Adipocyte (in vitro differentiated cells): ENCODE data around the gene LRRC45.
A peak's percentile ranks its signal among the peaks of the same experiment; 100 is the strongest.
"Not testable (repeated sequence)": the region's sequence is repeated elsewhere in the genome, so short reads cannot be mapped to it uniquely, and the experiment has no call there.

Experiments used
- DNase-seq: peaks from one replicate; pipeline ENCODE4 v3.0.0-alpha.2; 2015; ENCODE audit warnings: low read depth
- H3K27me3 ChIP-seq: replicated peaks from 2 replicates; pipeline ENCODE4 v1.7.0; 2013; ENCODE audit warnings: mild to moderate bottlenecking, low read length, moderate library complexity; ENCODE audit not compliant: control insufficient read depth, insufficient read depth
- H3K36me3 ChIP-seq: 2 replicates; pipeline ENCODE4 v1.7.0; 2013; ENCODE audit warnings: low read length, mild to moderate bottlenecking, moderate library complexity; ENCODE audit not compliant: control insufficient read depth, insufficient read depth, severe bottlenecking
- H3K4me1 ChIP-seq: 2 replicates; pipeline ENCODE4 v1.7.0; 2013; ENCODE audit warnings: mild to moderate bottlenecking, low read length, moderate library complexity; ENCODE audit not compliant: control insufficient read depth, insufficient read depth
- H3K4me3 ChIP-seq: 2 replicates; pipeline ENCODE4 v1.7.0; 2013; ENCODE audit warnings: mild to moderate bottlenecking, low read length, moderate library complexity
- H3K9ac ChIP-seq: 2 replicates; pipeline ENCODE4 v1.7.0; 2013; ENCODE audit warnings: mild to moderate bottlenecking, low read length, moderate library complexity
- H3K9me3 ChIP-seq: 2 replicates; pipeline ENCODE4 v1.7.0; 2013; ENCODE audit warnings: mild to moderate bottlenecking, low read length, moderate library complexity; ENCODE audit not compliant: control insufficient read depth

Gene LRRC45

GRCh38 chr17:82035488-82035887, 12.4 kb downstream of the LRRC45 start:
- H3K27me3 ChIP-seq: no peaks in the 10 kb centered on the region
- H3K9ac ChIP-seq: no peak overlapping the region
- no peaks in the 10 kb centered on the region for H3K9me3 ChIP-seq
- no peaks in the 10 kb centered on the region for H3K36me3 ChIP-seq
- peaks cover 8% of the 10 kb centered on the region for H3K4me1 ChIP-seq
- no peak overlapping the region for H3K4me3 ChIP-seq
- no peak for DNase-seq

GRCh38 chr17:82035956-82036633, 13.0 kb downstream of the LRRC45 start:
- no peak for DNase-seq
- Histone ChIP-seq H3K4me1 (peaks cover 8% of the 10 kb centered on the region), H3K9ac (peak overlapping the region; percentile 91), H3K27me3 (no peaks in the 10 kb centered on the region), H3K9me3 (no peaks in the 10 kb centered on the region), H3K36me3 (no peaks in the 10 kb centered on the region), H3K4me3 (peak overlapping the region; percentile 90)

GRCh38 chr17:82036634-82037091, 13.6 kb downstream of the LRRC45 start:
- Histone ChIP-seq H3K9me3 (no peaks in the 10 kb centered on the region), H3K27me3 (no peaks in the 10 kb centered on the region), H3K4me1 (peaks cover 8% of the 10 kb centered on the region), H3K36me3 (no peaks in the 10 kb centered on the region), H3K4me3 (peak overlapping the region; percentile 90), H3K9ac (peak overlapping the region; percentile 91)
- DNase-seq: no peak

- Histone ChIP-seq H3K4me1 (peaks cover 8% of the 10 kb centered on the region), H3K4me3 (peak within 1 kb of the TSS; percentile 90), H3K27me3 (no peaks in the 10 kb centered on the region), H3K9me3 (no peaks in the 10 kb centered on the region), H3K36me3 (no peaks in the 10 kb centered on the region), H3K9ac (peak within 1 kb of the TSS; percentile 91)
- DNase-seq: peak; percentile 98
Measured at GRCh38 chr17:82037092-82037888, 14.2 kb downstream of the LRRC45 start, which contains the start of gene DCXR. Gene DCXR (minus strand): TSS chr17:82037697. CDS start chr17:82037682, 15 bp downstream.

- Histone ChIP-seq H3K4me3 (peak overlapping the region; percentile 90), H3K36me3 (no peaks in the 10 kb centered on the region), H3K9ac (peak overlapping the region; percentile 9), H3K27me3 (no peaks in the 10 kb centered on the region), H3K9me3 (no peaks in the 10 kb centered on the region), H3K4me1 (peaks cover 8% of the 10 kb centered on the region)
- DNase-seq: no peak
Measured at GRCh38 chr17:82037889-82038195, 14.7 kb downstream of the LRRC45 start.

GRCh38 chr17:82038796-82039409, 15.8 kb downstream of the LRRC45 start:
- not testable (repeated sequence) for H3K4me3 ChIP-seq, H3K9me3 ChIP-seq, H3K36me3 ChIP-seq, H3K4me1 ChIP-seq, DNase-seq, H3K9ac ChIP-seq, H3K27me3 ChIP-seq

GRCh38 chr17:82039695-82040299, 16.7 kb downstream of the LRRC45 start:
- no peaks in the 10 kb centered on the region for H3K27me3 ChIP-seq
- H3K4me3 ChIP-seq: no peak overlapping the region
- H3K4me1 ChIP-seq: peaks cover 8% of the 10 kb centered on the region
- DNase-seq: no peak
- no peaks in the 10 kb centered on the region for H3K9me3 ChIP-seq
- H3K36me3 ChIP-seq: no peaks in the 10 kb centered on the region
- H3K9ac ChIP-seq: no peak overlapping the region

GRCh38 chr17:82041144-82041814, 18.2 kb downstream of the LRRC45 start:
- no peaks in the 10 kb centered on the region for H3K36me3 ChIP-seq
- no peaks in the 10 kb centered on the region for H3K9me3 ChIP-seq
- H3K4me1 ChIP-seq: peaks cover 3% of the 10 kb centered on the region
- DNase-seq: no peak
- H3K9ac ChIP-seq: no peak overlapping the region
- H3K27me3 ChIP-seq: no peaks in the 10 kb centered on the region
- H3K4me3 ChIP-seq: no peak overlapping the region

- Histone ChIP-seq H3K4me3 (no peak overlapping the region), H3K9ac (no peak overlapping the region), H3K4me1 (no peaks in the 10 kb centered on the region)
Measured at GRCh38 chr17:82042649-82043048, 19.5 kb downstream of the LRRC45 start.

GRCh38 chr17:82043507-82043906, 20.4 kb downstream of the LRRC45 start:
- H3K4me1 ChIP-seq: no peaks in the 10 kb centered on the region
- no peak overlapping the region for H3K4me3 ChIP-seq
- no peak overlapping the region for H3K9ac ChIP-seq
- no peaks in the 10 kb centered on the region for H3K27me3 ChIP-seq
- no peak for DNase-seq
- no peaks in the 10 kb centered on the region for H3K9me3 ChIP-seq
- H3K36me3 ChIP-seq: peaks cover 15% of the 10 kb centered on the region

More at GRCh38 chr17:82042649-82043048, 19.5 kb downstream of the LRRC45 start:
- DNase-seq: no peak
- peaks cover 12% of the 10 kb centered on the region for H3K36me3 ChIP-seq
- no peaks in the 10 kb centered on the region for H3K9me3 ChIP-seq
- H3K27me3 ChIP-seq: no peaks in the 10 kb centered on the region
